Stimulated activated CD8-positive, alpha-beta memory T cell treated with anti-CD3 and anti-CD28 coated beads, Interleukin-12 subunit alpha, Interleukin-12 subunit beta, amount 100 ng/mL, for 1 hour (primary cell): ENCODE results near the gene ZNF268.
"Not testable (repeated sequence)": the region's sequence is repeated elsewhere in the genome, so short reads cannot be mapped to it uniquely, and the experiment has no call there.

Experiments
- DNase-seq: peaks from one replicate; pipeline ENCODE4 v3.0.0-alpha.2; 2020; ENCODE audit warnings: low read depth

Gene ZNF268

DNA sequence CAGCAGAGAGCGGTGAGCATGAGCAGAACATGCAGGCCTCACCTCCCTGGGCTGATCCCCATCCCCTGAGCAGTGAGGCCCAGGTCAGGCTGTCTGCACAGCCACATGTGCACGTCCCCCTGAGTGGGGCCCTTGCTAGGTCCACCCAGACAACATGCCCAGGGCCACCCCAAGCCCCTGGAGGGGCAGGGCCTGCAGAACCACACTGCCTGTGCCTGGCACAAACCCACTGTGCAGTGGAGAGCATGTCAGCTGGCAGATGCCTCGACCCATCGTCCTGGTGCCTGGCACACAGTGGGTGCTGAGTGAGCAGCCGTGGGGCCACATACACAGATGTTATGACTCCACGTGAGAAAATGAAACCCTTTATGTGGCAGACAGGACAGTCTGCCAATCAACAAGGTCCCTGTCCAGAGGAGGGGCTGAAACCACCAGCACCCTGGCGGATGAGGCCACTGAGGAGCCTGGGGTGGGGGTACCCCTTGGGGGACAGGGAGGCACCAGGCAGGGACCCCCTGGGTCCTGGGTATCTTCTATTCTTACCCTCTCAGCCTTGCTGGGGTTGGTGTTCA lies 46.1 kb downstream of the ZNF268 start:
- no peak for DNase-seq

DNA sequence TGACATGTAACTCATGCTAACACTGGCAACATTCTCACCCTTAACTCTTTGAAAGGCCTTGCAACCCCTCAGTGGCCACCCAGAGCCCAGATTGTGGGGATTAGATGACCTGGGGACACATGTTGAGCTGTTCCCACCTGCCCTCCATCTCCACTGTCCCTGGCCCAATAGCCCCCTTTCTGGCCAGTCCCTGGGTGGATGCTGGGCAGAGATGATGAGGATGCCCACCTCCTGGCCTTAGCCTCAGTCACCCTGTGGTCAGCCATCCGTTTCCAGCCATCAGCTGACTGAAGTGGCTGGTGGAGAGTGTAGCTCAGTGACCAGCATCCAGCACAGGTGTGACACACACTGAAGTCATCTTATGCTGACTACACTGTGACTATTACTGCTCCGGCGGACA lies 49.7 kb downstream of the ZNF268 start:
- DNase-seq: no peak

DNA sequence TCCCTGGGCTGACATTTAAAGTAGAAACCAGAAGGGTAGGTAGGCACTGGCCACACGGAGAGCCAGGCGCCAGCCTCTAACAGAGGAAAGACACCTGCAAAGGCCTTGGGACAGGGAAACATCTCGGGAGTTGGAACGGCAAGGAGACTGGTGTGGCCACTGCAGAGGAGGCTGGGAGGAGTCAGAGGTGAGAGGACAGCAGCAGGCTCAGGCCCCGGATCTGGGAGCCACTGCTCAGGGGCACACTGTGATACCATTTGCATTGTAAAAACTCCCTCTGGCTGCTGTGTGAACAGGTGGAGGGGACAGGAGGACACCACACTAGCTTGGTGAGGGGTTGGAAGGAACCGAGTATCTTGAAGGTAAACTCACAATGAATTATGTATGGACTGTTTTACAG lies 51.7 kb downstream of the ZNF268 start:
- DNase-seq: no peak

DNA sequence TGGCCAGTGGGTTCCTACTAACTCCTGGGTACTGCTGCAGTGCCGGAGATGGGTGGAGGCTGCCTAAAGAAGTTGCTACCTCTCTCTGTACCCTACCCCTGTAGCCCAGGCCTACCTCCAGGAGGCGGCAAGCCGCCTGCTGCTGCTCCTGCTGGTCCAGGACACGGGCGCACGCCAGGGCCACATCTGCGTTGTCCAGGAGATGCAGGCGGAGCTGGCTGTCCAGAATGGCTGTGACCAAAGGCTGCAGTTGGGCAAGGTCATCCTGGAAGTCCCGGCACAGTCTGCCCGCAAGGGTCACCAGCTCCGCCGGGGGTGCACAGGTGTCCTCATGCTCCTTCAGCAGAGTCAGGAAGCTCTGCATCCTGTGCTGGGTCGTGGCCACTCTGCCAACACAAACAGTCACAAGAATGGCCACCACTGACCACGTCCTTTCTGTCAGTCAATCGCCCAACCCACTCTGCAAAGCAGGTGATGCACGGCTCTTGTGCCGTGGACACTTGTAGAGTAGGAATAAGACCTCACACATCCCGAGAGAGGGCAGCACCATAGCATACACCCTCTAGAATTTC lies 52.8 kb downstream of the ZNF268 start:
- no peak for DNase-seq

DNA sequence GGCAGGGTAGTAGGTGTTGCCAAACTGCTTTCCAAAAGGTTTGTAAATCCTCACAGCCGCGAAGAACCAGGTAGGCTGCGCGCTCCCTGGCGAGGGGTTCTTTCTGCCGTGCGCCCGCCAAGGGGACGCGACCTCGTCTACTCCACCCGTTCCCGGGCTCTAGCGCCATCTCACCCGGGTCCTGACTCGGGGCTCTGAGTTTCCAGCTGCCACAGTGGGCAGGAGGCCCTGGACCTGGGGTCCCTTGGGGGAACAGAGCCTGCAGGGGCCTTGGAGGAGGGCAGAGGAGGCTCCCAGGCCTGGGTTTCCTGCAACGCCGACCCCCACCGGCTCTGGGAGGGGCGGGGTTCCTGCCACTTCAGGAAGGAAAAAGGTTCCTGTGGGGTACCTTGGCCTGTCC lies 53.7 kb downstream of the ZNF268 start:
- DNase-seq: no peak

DNA sequence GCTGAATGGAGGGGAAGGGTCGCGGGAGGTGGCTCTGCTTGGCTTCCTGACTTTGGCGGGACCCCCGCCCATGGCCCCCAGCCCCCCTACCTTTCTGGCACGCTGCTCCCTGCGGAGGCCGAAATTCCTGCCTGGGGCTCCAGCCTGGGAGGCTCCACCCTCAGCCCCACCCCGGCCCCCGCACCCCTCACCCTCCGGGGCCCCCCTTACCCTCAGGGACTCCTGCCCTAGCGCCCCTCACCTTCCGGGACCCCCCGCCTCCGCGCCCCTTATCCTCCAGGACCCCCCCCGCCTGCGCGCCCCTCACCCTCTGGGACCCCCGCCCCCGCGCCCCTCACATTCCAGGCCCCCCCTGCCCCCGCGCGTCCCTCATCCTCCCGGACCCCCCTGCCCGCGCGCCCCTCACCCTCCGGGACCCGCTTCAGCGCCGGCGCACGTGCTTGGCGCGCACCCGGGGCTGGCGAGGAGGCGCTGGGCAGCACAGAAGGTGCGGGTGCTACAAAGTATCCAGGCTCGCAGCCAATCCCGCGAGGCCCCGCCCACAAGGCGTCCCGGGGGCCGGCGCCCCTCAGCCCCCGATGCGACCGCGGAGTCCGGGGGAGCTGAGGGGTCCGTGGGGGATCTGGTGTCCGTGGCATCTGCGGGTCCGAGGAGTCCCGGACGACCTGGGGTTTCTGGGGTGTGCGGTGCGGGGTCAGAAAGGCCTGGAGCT lies 54.3 kb downstream of the ZNF268 start, which contains the start of gene ANHX:
Gene ANHX, minus strand, starts transcription at position 477 of the 712 bp plus-strand sequence. CDS start 1,521 bp downstream, outside the sequence.
- no peak for DNase-seq

DNA sequence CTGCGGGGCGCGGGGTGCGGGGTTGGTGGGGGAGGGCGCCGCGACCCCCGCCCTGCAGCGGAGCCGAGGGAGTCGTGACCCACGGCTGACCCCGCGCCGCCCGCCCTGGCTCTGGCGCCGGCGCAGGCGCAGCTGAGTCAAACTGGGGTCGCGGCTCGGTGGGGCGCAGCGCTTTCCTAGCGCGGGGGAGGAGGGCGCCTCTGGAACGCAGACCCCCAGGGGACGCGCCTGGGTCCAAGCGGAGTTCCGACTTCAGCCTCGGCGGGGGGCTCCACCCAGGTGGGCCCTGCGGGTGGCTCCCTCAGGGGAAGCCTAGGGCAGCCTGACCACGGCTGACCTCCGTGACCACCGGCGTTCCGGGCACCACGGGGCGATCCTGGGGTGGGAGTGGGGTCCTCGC lies 54.8 kb downstream of the ZNF268 start:
- DNase-seq: no peak

DNA sequence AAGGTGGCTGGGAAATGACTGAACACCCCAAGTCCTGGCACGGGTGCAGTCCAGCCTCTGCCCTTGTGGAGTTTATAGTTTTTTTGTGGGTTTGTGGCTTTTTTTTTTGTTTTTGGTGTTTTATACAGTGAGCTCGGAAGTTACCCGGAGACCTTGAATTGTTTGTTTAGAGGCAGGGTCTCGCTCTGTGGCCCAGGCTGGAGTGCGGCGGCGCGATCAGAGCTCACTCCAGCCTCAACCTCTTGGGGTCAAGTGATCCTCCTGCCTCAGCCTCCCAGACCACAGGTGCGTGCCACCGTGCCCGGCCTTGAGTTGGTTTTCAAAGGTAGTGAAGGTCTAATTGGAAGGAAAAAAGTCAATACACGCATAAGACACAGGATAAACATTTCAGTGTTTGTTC lies 55.3 kb downstream of the ZNF268 start:
- no peak for DNase-seq

DNA sequence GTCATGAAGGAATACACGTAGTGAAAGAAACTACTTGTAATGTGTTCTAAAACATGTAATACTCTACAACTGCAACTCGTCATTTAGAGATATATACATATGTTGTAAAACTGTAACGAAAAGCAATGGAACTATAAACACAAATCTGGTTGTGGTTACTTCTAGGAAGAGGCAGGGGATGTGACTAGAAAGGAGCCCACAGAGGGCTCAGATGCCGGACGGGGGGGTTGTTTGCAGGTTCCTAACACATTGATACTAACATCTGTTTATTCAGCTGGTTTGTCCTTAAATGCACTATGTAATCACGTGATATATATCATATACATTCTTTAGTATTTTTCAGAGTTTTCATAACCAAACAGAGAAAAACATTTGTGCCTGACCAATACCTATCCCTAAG lies 70.4 kb downstream of the ZNF268 start:
- no peak for DNase-seq

DNA sequence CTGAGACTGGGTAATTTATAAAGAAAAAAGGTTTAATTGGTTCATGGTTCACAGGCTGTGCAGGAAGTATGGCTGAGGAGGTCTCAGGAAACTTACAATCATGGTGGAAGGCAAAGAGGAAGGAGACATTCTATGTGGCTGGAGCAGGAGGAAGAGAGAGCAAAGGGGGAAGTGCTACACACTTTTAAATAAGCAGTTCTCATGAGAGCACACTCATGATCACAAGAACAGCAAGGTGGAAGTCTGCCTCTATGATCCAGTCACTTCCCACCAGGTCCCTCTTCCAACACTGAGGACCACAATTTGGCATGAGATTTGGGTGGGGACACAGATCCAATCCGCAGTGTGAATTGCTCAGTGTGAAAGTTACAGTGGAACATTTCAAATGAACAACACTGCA lies 74.5 kb downstream of the ZNF268 start:
- DNase-seq: not testable (repeated sequence)

DNA sequence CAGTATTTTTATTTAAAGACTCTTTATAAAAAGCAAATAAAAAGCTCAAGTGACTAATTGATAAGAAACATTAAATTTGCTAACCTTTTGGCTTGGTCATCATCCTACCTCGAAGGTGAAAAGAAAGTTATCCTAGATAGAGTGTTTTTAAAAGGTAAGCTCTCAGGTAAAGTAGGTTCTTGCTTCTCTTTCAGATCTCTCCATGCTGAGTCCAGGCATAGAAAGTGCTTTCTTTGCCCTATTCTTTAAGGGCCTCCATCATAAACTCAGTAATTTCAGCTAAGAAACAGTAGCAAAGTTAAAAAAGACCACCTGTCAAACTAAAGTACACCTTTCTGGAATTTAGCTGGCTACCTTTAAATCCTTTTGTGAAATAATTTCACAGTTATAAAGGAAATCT lies 75.0 kb downstream of the ZNF268 start:
- DNase-seq: no peak

DNA sequence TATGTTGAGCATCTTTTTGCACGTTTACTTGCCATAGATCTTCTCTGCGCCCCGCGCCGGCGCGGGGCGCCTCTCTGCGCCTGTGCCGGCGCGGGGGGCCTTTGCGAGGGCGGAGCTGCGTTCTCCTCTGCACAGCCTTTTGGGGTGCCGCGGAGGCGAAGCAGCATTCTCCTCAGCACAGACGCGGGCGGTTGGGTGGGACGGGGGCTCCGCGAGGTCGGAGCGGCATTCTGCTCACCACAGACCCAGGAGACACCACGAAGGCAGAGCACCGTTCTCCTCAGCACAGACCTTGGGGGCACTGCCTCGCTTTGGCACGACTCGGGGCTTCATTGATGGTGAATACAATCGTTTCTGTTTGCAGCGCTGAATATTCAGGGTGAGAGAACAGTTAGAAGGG lies 82.9 kb downstream of the ZNF268 start:
- DNase-seq: no peak
